ENCODE data around the gene AMH.

The AMH gene

DNA sequence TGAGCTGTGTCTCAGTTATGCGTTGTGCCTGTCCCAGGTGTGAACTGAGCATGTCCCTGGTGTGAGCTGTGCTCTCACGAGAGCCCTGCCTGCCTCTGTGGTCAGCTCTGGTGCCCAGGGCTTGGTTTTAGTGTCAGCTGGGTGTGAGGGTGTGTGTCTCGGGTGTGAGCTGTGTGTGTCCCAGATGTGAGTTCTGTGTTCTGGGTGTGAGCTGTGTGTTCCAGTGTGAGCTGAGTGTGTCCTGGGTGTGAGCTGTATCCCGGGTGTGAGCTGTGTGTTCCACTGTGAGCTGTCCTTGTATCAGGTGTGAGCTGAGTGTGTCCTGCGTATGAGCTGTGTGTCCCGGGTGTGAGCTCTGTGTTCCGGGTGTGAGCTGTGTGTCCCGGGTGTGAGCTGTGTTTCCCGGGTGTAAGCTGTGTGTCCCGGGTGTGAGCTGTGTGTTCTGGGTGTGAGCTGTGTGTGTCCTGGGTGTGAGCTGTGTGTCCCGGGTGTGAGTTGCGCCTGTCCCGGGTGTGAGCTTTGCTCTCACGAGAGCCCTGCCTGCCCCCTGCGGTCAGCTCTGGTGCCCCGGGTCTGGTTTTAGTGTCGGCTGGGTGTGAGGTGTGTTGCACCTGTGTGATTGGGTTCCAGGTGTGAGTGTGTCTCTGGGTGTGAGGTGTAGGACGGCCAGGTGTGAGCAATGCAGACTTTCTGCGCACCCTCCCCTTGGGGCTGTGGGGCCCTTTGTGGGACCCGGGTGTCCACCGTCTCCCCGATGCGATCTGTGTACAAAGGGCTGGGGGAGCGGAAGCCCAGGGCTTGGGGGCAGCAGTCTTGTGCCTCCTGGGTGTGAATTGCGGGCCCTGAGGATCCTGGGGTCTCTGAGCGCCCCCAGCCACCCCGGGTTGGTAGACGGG, 39.9 kb downstream of the AMH start:
- no peak for DNase-seq

- DNase-seq, result no peak
Measured at GRCh38 chr19:2289714-2290435, 40.8 kb downstream of the AMH start.

DNA sequence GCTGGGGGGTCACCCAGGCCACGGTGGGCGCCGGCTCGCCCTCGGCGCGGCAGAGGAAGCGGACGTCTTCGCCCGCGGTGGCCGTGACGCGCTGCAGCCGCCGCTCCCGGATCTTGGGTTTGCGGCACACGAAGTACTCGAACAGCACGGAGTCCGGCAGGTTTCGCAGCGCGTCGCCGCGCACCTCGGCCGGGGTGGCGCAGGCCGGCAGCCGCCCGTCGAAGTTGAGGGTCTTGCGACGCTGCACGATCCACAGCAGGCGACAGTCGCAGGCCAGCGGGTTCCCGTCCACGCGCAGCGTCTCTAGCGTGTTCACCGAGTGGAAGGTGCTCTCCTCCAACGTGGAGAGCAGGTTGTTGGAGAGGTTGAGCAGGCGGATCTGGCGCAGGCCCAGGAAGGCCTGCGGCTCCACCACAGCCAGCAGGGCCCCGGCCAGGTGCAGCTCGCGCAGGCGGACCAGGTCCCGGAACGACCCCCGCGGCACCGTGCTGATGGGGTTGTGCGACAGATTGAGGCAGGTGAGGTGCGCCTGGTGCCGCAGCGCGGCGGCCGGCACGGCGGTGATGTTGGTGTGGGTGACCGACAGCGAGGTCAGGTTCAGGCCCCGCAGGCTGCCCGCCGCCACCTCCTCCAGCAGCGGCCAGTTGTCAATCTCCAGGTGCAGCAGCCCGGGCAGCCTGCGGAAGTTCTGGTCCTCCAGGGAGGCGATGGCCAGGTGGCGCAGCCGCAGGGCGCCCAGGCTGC, 41.5 kb downstream of the AMH start:
- DNase-seq, result no peak

GRCh38 chr19:2291185-2291751, 42.1 kb downstream of the AMH start:
- DNase-seq, result no peak

- DNase-seq, result no peak
Measured at GRCh38 chr19:2294687-2295335, 45.7 kb downstream of the AMH start.

GRCh38 chr19:2296141-2296540, 47.0 kb downstream of the AMH start:
- no peak for DNase-seq

DNA sequence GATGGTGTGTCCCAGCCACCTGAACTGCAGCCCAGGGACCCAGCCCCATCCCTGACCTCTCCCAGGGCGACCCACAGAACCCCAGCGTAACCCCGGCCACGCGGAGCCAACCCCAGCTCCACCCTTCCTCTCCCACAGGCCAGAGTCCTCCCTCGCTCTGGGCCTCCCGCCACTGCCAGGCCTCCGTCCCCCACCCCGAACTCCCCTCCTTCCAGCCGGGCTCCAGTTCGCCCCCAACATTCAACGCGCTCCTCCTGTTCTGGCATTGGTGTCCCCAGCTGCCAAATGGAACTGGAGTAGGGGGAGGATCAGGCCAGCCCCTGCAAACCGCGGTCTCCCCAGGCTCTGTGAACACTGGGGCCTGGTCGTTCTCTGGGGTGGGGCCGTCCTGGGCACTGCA, 51.4 kb downstream of the AMH start:
- DNase-seq, result no peak
